Cortex of kidney (tissue), 1 donor: Measurements from ENCODE around the gene TMEM231.
"Not testable (repeated sequence)": the region's sequence is repeated elsewhere in the genome, so short reads cannot be mapped to it uniquely, and the experiment has no call there.

Source experiments
- DNase-seq: peaks from one replicate; lab custom pipeline; 2025; lab: John Stamatoyannopoulos, UW

Gene TMEM231

GRCh38 chr16:75555707-75556430 lies at the start of gene TMEM231:
Gene TMEM231, minus strand, starts transcription at chr16:75556252. Its CDS starts 43 bp downstream, at chr16:75556209.
- DNase-seq = no peak

GRCh38 chr16:75603241-75603640 lies 47.2 kb upstream of the TMEM231 start:
- no peak for DNase-seq

GRCh38 chr16:75599452-75600277 lies 43.6 kb upstream of the TMEM231 start:
- no peak for DNase-seq

DNA sequence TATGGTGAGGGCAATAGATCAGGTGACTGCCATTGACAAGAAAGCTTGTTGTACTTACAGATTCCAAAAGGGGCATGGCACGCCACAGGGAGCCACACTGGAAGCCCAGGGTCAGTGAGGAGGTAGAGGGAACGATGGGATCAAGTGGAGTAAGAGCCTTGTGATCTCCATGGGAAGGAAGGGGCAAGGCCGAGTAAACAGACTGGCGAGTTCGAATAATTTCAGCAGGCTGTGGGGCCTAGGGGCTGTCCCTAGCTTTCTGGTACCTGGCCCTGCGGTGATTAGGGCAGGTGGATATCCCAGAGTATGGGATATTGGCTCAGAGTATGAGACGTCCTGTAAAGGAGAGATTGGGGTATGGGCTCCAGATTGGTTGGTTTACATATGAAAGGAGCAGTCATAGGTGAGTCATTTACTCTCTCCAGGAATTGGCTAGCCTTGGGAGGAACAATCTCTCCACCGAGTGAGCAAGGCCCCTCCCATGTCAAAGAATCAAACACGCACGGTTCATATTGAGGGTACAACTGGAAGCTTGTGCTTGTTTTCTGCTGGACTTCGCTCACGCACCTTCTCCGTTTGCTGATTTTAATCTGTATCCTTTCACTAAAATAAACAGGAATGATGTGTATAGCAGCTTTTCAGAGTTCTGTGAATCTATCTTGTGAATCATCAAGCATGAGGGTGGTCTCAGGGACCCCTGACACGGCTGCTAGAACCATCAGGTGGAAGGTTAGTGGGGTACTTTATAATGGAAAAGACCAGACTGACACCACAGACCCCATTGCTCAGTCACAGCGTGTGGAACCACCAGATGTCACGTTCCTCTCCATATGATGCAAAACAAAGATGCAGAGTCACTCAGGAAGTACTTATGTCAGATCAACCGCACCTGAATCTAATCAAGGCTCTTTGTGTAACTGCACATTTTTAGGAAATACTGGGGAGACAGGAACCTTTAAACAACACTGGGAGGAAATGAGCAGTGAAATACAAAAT lies 38.1 kb upstream of the TMEM231 start:
- DNase-seq = no peak

DNA sequence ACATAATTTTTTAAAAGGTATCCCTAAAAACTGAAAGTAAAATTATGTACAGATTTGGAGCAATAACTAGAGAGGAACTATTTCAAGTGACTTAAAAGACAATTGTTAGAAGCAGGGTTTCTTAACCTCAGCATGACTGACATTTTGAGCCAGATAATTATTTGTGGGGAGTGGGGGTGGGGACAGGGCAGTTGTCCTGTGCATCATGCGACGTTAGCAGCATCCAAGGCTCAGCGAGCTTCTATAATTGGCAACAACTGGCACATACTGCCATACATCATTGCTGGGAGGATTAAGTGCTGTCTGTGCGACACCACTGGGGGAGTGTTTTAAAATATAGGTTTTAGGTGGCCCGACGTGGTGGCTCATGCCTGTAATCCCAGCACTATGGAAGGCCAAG lies 37.3 kb upstream of the TMEM231 start:
- no peak for DNase-seq

- DNase-seq = not testable (repeated sequence)
Measured at GRCh38 chr16:75591927-75592326, 35.9 kb upstream of the TMEM231 start.

- DNase-seq = no peak
Measured at GRCh38 chr16:75590920-75591843, 35.1 kb upstream of the TMEM231 start.

- DNase-seq = no peak
Measured at GRCh38 chr16:75589306-75589705, 33.3 kb upstream of the TMEM231 start.

- no peak for DNase-seq
Measured at GRCh38 chr16:75588716-75589115, 32.7 kb upstream of the TMEM231 start.

- no peak for DNase-seq
Measured at GRCh38 chr16:75584108-75584507, 28.1 kb upstream of the TMEM231 start.

GRCh38 chr16:75579281-75579834 lies 23.3 kb upstream of the TMEM231 start:
- DNase-seq = no peak

DNA sequence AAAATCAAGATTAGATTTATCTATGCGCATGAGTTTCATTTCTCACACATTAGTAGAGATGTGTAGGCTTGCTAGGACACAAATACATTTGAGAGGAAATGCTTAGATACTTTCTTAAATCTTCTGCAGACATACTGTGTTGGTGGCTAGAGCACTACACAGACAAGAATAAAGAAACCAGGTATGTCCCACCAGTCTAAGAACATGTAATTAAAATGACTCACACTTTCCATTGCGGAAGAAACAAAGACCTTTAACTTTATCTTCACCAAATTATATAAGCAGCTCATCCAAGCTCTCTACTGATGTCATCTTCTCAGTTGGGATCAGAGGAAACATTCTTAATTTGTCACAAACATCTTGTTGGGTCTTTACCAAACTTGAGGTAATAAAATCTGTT lies 22.7 kb upstream of the TMEM231 start:
- DNase-seq = no peak

DNA sequence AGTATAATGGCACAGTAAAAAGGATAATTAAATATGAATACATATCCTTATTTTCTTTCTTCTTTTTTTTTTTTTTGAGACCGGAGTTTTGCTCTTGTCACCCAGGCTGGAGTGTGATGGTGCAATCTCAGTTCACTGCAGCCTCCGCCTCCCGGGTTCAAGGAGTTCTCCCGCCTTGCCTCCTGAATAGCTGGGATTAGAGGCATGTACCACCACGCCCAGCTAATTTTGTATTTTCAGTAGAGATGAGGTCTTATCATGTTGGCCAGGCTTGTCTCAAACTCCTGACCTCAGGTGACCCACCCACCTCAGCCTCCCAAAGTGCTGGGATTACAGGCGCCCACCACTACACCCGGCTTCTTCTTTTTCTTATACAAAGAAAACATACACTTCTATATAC lies 22.2 kb upstream of the TMEM231 start:
- DNase-seq = no peak

DNA sequence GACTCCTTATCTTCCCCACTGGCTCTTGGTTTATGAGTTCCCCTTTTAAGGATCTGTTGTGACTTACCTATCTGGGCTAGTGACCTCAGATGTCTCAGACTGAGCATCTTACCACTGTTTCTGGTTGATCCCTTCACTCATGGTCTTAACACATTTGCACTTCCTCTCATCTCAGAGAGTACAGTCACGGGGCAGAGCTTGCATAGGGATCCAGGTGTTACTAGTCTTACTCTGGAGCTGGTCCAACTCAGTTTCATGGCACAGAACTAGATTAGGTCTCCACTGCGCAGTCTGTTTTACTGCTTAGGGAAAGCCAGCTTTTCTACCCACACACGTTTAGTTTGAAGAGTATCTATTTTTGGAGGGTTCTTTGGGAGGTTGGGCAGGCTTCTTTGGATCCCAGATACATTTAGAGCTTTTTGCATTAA lies 20.3 kb upstream of the TMEM231 start:
- DNase-seq = no peak

DNA sequence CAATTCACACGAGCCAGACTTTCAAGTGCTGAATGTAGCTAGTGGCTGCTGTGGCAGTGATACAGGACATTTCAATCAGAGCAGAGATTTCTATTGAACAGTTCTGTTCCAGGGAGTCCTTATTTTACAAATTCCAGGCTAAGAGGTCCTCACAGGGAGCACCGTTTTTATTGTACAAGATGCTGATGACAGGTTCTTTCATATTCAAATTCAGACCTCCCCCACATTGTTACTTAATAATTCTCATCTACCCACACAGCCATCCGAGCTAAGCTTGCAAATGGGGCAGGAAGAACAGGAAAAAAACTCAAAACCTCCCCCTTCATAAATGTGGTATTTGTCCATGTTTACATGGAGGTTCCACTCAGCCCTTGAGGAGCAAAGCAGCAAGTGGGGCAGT lies 19.9 kb upstream of the TMEM231 start:
- DNase-seq = no peak

GRCh38 chr16:75573955-75574354 lies 17.9 kb upstream of the TMEM231 start:
- no peak for DNase-seq

DNA sequence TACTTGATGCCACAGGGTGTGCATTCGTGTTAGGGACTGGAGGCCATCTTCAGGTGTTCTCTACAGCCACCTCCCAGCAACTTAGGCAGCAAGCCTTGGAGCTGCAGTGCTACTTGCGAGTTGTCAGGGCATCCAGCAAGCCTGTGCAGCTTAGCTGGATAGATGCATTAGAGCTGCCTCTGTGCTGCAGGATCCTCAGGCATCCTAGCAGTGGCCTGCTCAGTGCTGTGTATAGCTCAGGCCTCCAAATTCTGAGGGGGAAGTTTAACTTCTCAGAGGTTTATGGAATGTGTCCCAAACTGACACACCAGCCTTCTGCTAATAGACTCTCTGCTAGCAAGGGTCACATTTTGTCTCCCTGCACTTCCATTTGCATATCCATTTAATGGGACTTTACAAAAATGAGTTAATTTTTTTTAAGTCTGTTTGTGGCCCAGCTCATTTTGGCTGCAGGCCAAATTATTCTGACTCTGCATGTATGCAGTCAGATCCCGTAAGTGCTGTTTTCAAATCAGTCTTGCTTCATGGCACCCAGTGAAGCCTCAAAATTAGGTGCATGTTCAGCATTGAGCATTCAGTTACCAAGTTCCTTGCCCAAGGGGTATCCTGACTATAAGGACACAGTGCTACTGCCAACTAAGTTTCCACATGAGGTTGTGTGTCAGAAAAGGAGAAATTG lies 17.0 kb upstream of the TMEM231 start:
- DNase-seq = no peak

- no peak for DNase-seq
Measured at GRCh38 chr16:75570396-75571065, 14.5 kb upstream of the TMEM231 start.

GRCh38 chr16:75567911-75568310 lies 11.9 kb upstream of the TMEM231 start:
- DNase-seq = no peak
